ENCODE data around the gene RPL29.

RPL29 gene

GRCh38 chr3:51980253-51980652, 15.4 kb downstream of the RPL29 start:
- no peak for DNase-seq

DNA sequence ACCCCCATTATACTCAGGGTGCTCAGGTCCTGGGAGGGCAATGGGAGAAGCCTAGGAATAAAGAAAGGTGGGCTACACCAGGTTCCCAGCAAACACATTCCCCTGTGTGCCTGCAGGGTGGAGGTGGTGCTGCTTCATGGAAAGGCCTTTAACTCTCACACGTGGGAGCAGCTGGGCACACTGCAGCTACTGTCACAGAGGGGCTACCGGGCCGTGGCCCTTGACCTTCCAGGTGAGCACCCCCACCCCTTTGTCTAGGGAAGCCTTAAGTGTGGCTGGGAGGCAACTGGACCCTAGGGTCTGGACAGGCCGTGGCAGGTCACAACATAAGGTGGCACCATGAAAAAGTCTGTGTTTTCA, 17.6 kb downstream of the RPL29 start:
- DNase-seq: no peak

DNA sequence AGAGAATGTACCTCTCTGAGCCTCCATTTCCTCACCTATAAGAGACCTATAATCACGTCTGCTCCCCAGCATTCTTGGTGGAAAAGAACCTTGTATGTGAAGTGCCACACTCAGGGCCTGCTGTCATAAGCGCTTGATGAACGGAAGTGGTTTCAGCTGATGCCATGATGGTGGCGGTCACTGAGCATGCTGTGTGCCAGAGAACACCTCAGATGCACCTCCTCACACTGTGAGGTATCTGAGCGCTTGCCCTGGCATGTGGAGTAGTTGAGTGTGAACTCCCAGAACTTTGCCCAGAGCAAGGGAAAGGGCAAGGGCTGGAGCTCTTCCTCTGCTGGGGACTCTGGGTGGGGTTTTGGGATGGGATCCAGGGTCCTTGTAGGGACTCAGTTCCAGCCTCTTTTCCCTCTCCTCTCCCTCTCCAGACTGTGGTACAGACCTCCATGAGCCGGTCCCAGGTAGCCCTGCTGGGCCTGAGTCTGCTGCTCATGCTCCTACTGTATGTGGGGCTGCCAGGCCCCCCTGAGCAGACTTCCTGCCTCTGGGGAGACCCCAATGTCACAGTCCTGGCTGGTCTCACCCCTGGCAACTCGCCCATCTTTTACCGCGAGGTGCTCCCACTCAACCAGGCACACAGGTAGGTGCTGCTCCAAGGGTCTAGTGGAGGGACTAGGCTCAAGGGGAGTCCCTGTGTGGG, 18.1 kb downstream of the RPL29 start:
- no peak for DNase-seq

GRCh38 chr3:51975852-51976549, 19.7 kb downstream of the RPL29 start:
- no peak for DNase-seq

DNA sequence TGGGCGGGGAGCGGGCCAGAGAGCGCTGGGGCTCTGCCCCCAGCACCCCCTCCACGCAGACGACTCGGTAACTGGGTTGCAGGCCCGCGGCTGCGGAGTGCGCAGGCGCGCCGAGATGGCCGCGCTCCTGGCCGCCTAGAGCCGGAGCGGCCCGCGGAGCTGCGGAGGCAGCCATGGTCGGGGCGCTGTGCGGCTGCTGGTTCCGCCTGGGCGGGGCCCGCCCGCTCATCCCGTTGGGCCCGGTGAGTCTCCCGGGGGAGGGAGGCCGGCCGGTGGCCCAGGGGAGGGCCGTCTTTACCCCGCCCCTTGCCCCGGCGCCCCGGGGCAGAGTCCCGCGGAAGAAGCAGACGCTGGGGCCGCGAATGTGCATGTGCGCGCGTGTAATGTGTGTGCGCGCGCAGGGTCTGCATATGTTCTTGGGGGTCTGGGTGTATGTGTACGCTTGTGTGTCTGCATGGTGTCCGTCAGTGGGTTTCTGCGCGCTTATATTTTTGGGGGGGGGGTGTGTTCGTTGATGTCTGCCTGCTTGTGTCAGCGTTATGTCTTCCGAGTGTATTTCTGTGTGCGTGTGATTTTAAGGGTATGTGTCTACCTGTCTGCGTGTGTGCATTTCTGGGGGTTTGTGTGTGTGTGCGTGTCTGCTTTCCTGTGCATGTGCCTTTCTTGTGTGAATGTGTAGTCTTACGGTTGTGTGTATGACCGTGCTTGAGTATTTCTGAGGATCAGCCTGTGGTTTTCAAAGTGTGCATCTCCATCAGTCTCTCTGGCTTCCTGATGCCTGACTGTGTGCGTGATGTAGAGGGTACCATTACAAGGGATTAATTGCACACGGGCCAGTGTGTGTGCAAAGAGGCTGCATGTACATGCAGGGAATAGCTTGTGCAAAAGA, 20.5 kb downstream of the RPL29 start, which contains the start of gene ABHD14A:
Gene ABHD14A, plus strand, starts transcription at position 102 of the 889 bp plus-strand sequence. Its CDS starts 72 bp downstream, at position 174.
- no peak for DNase-seq

GRCh38 chr3:51974277-51974962, 21.3 kb downstream of the RPL29 start:
- no peak for DNase-seq

GRCh38 chr3:51971350-51971749, 24.3 kb downstream of the RPL29 start:
- no peak for DNase-seq

- DNase-seq: no peak
Measured at GRCh38 chr3:51970606-51971300, 24.9 kb downstream of the RPL29 start.

DNA sequence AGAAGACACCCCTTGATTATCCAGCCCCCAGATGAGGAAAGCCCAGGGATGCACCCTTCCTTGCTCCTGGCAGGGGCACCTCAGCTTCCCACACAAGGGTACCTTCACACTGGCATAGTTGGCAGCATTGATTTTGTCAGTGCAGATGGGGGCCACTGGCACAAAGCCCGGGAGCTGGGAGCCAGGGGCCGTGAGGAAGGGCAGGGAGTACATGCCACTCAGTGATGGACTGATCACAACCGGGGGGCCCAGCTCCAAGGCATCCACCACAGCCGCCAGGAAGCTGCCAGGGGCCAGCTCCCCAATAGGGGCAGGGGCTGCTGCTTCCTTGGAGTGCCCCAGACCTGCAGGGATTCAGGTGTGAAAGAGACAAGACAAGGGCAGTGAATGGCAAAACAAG, 25.9 kb downstream of the RPL29 start:
- no peak for DNase-seq

DNA sequence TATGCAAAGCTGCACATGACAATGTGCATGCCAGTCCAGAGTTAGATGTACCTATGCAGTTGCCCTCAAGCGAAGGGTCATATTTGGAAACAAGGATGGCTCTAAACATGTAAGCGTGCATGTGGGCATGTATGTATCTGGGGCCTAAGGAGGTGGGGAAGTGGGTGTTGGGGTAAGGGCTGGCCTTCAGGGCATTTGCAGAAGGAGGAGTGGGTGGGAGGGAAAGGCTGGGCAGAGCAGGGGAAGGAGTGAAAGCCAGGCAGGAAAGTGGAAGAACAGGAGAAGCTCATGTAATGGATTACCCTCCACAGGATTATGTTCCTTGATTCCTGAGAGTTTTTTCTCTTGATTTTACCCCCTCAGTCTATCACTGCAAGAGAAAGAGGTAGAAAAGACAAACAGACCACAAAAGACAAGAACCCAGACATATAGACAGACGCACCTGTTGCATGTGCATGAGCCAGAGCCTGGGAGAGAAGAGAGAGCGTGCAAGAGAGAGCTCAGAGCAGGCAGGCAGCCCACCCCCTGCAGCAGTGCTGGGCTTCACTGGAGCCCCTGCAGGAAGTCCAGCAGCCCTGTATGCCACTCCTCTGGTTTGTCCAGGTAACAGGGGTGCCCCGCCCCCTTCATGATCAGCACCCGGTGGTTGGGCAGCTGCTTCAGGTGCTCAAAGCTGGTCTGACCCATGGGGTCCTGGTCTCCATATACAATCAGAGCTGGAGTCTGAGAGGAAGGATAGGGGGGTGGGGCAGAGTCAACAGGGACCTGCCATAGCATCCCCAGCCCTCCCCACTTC, 26.6 kb downstream of the RPL29 start:
- DNase-seq: no peak

- DNase-seq: no peak
Measured at GRCh38 chr3:51968170-51968775, 27.4 kb downstream of the RPL29 start.

DNA sequence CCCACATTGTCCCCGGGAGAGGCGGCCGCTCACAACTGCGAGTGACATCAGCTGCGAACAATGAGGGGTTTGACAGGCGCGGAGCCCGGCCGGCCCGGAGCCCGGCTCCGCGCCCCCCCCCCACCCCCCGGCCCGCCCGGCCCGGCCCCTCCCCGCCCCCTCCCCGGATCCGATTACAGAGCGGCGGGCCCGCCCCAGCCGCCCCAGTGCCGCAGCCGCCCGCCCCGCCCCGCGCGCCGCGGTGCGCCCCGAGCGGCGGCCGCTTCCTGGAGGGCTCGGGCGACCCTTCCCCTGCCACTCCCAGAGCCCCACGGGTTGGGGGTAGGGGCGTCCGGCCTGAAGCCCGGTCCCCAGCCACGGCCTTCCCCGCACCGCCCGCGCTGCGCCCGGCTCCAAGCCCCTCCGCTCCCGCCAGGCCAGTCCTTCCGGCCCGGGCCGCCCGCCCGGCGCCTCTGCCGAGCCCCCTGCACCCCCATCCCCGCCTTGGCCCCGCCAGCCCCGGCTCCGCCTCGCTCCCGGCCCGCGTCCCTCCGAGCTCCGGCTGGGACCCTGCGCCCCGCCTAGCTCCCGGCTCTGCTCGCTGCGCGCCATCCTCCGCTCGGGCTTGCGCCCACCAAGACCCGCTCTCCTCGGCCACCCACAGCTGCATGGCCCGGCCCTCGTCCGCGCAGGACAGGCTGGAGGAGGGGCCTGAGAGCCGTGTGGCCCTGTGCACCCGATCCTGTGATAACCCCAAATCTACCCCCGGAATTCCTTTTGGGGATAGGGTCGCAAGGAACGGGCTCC, 28.1 kb downstream of the RPL29 start, which contains the start of gene PCBP4:
Gene PCBP4, minus strand, starts transcription at position 71 of the 786 bp plus-strand sequence. CDS start 6,214 bp downstream, outside the sequence.
- DNase-seq: no peak

GRCh38 chr3:51966922-51967383, 28.7 kb downstream of the RPL29 start:
- no peak for DNase-seq

- no peak for DNase-seq
Measured at GRCh38 chr3:51966486-51966885, 29.2 kb downstream of the RPL29 start.

DNA sequence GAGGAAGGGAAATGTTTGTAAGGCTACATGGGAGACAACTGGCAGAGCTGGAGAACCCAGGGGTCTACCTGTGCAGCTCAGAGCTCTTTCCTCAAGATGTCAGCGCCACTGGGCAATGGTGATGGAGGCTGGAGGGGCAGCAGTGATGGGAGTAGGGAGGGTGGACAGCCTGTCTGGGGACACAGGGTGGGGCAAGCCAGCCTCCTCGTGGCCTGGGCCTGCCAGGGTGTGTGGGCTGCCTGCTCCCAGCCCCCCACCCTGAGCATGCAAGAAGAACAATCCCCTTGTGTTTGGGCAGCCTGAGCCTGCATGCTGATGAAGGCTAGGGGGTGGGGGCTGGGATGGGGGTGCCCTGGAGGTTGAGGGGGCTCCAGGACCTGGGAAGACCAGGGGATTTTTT, 29.7 kb downstream of the RPL29 start:
- DNase-seq: no peak

GRCh38 chr3:51964521-51964920, 31.2 kb downstream of the RPL29 start:
- DNase-seq: no peak

GRCh38 chr3:51963951-51964451, 31.7 kb downstream of the RPL29 start:
- DNase-seq: no peak

DNA sequence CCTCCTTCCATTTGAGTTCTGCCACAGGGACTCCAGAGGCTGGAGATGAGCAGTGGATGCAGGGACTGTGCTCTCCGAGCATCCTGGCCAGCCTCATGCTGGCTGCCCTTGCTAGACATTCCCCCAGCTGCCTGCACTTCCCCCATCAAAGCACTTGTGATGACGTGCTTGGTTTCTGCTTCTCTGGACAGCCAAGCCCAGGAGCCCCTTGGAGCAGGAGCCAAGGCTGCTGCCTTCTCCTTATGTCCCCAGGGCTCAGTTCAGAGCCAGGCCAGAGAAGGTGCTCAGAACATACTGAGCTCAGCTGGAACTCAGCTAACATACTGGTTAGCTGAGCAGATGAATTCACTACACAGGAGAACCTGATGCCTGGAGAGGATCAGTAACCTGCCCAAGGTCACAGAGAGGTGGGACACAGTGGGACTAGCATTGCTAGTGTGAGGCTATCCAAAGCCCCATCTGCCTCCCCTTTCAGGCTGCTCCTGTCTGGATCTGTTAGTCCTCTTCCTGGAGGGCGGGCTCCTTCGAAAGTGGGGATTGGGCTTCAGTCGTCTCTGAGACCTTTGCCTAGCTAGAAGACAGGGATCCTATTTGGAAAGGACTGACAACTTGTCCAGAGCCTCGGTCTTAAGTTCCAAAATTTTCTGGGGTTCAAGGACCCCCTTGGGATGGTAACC, 32.7 kb downstream of the RPL29 start:
- DNase-seq: no peak
